Endothelial cell of umbilical vein (primary cell): ENCODE results near the gene TEF. TPM values are rescaled to one million over a fixed set of nuclear protein-coding genes. Genes with fewer than 3 reads are reported as not detected.

Experiments used
- BruUV-seq: library from RNA; stranded (reverse); fragments of 400-500 nt; replicated peaks from 2 replicates; lab custom pipeline; 2021; lab: Mats Ljungman, UMichigan
- CTCF ChIA-PET: fragments of 300-600, 350-600 bp; sonication (Branson Sonifier 250); formaldehyde crosslinking; loops from one replicate; lab custom pipeline; 2021; ENCODE audit warnings: antibody characterized with exemption, inconsistent platforms; lab: Charles Lee
- POLR2A ChIA-PET: fragments of 300-600, 350-600 bp; sonication (Branson Sonifier 250); formaldehyde crosslinking; loops from one replicate; lab custom pipeline; 2021; ENCODE audit warnings: antibody characterized with exemption, inconsistent platforms; lab: Charles Lee
- DNase-seq: peaks from one replicate; pipeline ENCODE4 v3.0.0-alpha.2; 2011; ENCODE audit warnings: low read depth, low spot score
- FAIRE-seq: peaks from 2 replicates; lab custom pipeline; 2011; peaks lifted over from hg19 to GRCh38; lab: Jason Lieb, UNC
- H2AFZ ChIP-seq: 2 replicates; pipeline ENCODE4 v1.6.0; 2012; ENCODE audit warnings: low read depth, low read length, control low read depth, inconsistent platforms
- H3K27ac ChIP-seq: 2 replicates; pipeline ENCODE4 v1.5.1; 2011; ENCODE audit warnings: low read depth, mild to moderate bottlenecking, control low read depth, low read length, moderate library complexity; ENCODE audit not compliant: insufficient read depth
- H3K27me3 ChIP-seq, 2 experiments: 2 replicates each; pipeline versions ENCODE4 v1.6.0 to v1.6.1; 2011; ENCODE audit warnings: low read length in 2 of 2, mixed read lengths in 1 of 2; ENCODE audit not compliant: control insufficient read depth in 2 of 2, insufficient read depth in 2 of 2
- H3K36me3 ChIP-seq, 2 experiments: 2 replicates in 1 of 2; 3 replicates in 1 of 2; pipeline ENCODE4 v1.5.1; 2011; ENCODE audit warnings: low read length in 2 of 2, mild to moderate bottlenecking in 1 of 2, moderate library complexity in 1 of 2; ENCODE audit not compliant: control insufficient read depth in 2 of 2, insufficient read depth in 2 of 2; ENCODE audit errors: extremely low read depth in 1 of 2
- H3K4me1 ChIP-seq: 3 replicates; pipeline ENCODE4 v1.5.1; 2011; ENCODE audit warnings: mild to moderate bottlenecking, low read length; ENCODE audit not compliant: control insufficient read depth, insufficient read depth; ENCODE audit errors: extremely low read depth
- H3K4me2 ChIP-seq: 2 replicates; pipeline ENCODE4 v1.6.1; 2011; ENCODE audit warnings: low read length, control low read depth, mixed read lengths; ENCODE audit not compliant: insufficient read depth
- H3K4me3 ChIP-seq, 3 experiments: fragments of 200-600 bp in 1 of 3; sonication (generic), shearing (Covaris generic) in 1 of 3; replicated peaks in 1 of 3; 2 replicates each; pipeline ENCODE4 v1.5.1; 2011 to 2016; ENCODE audit warnings: control low read depth in 3 of 3, low read length in 3 of 3, mild to moderate bottlenecking in 2 of 3, inconsistent platforms in 1 of 3, low read depth in 1 of 3, moderate library complexity in 1 of 3; ENCODE audit not compliant: insufficient read depth in 1 of 3
- H3K79me2 ChIP-seq: 2 replicates; pipeline ENCODE4 v1.6.0; 2012; ENCODE audit warnings: low read length, inconsistent platforms; ENCODE audit not compliant: control insufficient read depth, insufficient read depth
- H3K9ac ChIP-seq: replicated peaks from 2 replicates; pipeline ENCODE3; 2011; ENCODE audit warnings: low read length, control low read depth; ENCODE audit not compliant: insufficient read depth; ENCODE audit errors: extremely low read depth
- H3K9me1 ChIP-seq: replicated peaks from 3 replicates; pipeline ENCODE4 v1.6.0; 2011; ENCODE audit warnings: mild to moderate bottlenecking, low read length; ENCODE audit not compliant: control insufficient read depth, insufficient read depth; ENCODE audit errors: extremely low read depth
- H3K9me3 ChIP-seq: replicated peaks from 2 replicates; pipeline ENCODE4 v1.5.1; 2012; ENCODE audit warnings: low read length, inconsistent platforms; ENCODE audit not compliant: control insufficient read depth, insufficient read depth
- H4K20me1 ChIP-seq: replicated peaks from 2 replicates; pipeline ENCODE3; 2011; ENCODE audit warnings: mild to moderate bottlenecking, low read length; ENCODE audit not compliant: control insufficient read depth, insufficient read depth; ENCODE audit errors: extremely low read depth
- EZH2 ChIP-seq: IDR thresholded peaks from 2 replicates; pipeline ENCODE4 v1.6.1; 2012; ENCODE audit warnings: borderline replicate concordance, low read depth, mild to moderate bottlenecking, moderate library complexity, low read length, inconsistent platforms; ENCODE audit not compliant: severe bottlenecking
- FOS ChIP-seq: IDR thresholded peaks from 2 replicates; pipeline ENCODE4 v1.6.1; 2011; ENCODE audit warnings: mild to moderate bottlenecking, low read length, moderate library complexity, borderline replicate concordance; ENCODE audit not compliant: insufficient read depth
- POLR2A ChIP-seq: IDR thresholded peaks from 2 replicates; pipeline ENCODE4 v1.6.1; 2012; ENCODE audit warnings: low read depth, mild to moderate bottlenecking, control low read depth, low read length
- POLR2AphosphoS5 ChIP-seq: IDR thresholded peaks from 2 replicates; pipeline ENCODE4 v1.6.1; 2012; ENCODE audit warnings: low read depth, mild to moderate bottlenecking, control low read depth, low read length, moderate library complexity; ENCODE audit not compliant: insufficient read depth
- dilution Hi-C: fragments of 300-500 bp; cut with MboI; formaldehyde crosslinking; loops from one replicate; pipeline ENCODE4 v1.15.0; 2019; ENCODE audit warnings: low sequenced_read_pairs; ENCODE audit not compliant: extremely low pct_ligation_motif_present
- intact Hi-C: fragments of 100-400 bp; cut with micrococcal nuclease; formaldehyde crosslinking; loops from one replicate; pipeline ENCODE4 v1.10.0; 2022
- polyA plus RNA-seq, 4 experiments: library from polyadenylated mRNA; depleted of rRNA in 3 of 4; stranded (reverse) in 3 of 4; unstranded in 1 of 4; fragments of >200 nt; gene quantifications; 2 replicates each; pipeline versions ENCODE4 v1.2.1 to v1.2.3, GENCODE V29; 2011 to 2012; ENCODE audit warnings: missing spikeins in 1 of 4
- total RNA-seq: library from RNA; stranded (reverse); gene quantifications from 2 replicates; pipeline ENCODE4 v1.2.3, GENCODE V29; 2021
- TF ChIP-seq, protein P1 (sequence below), 2 donors: IDR thresholded peaks; 1 replicate in 1 of 2; 2 replicates in 1 of 2; pipeline ENCODE4 v1.5.1; 2011; ENCODE audit warnings: low read length in 2 of 2, mild to moderate bottlenecking in 2 of 2, moderate library complexity in 2 of 2, control low read depth in 1 of 2, inconsistent platforms in 1 of 2, low read depth in 1 of 2; ENCODE audit not compliant: insufficient read depth in 1 of 2; ENCODE audit errors: extremely low read depth in 1 of 2

The TEF gene
- total and polyA plus RNA-seq, 2 donors (not counting 3 experiments of a cell fraction or from before 2014, with no cell fraction given): 2.2 to 4.0 TPM

GRCh38 chr22:41377846-41378245, 3.9 kb upstream of the TEF start:
- Histone ChIP-seq H3K4me3 (no peak overlapping the region), H3K9ac (no peak overlapping the region), H3K27me3 (peaks cover 0 to 5% of the 10 kb centered on the region in 2 experiments), H3K36me3 (no peaks in the 10 kb centered on the region), H3K4me1 (peaks cover 11% of the 10 kb centered on the region), H3K27ac (no peak overlapping the region), H4K20me1 (no peaks in the 10 kb centered on the region), H3K9me3 (no peaks in the 10 kb centered on the region), H3K79me2 (no peaks in the 10 kb centered on the region), H3K9me1 (no peaks in the 10 kb centered on the region), H2AFZ (no peak overlapping the region), H3K4me2 (no peak overlapping the region)
- dilution Hi-C loops: no loop called here
- DNase-seq (no peak), FAIRE-seq (no peak)
- no peak for TF ChIP-seq POLR2A
- TF ChIP-seq, protein P1, sequence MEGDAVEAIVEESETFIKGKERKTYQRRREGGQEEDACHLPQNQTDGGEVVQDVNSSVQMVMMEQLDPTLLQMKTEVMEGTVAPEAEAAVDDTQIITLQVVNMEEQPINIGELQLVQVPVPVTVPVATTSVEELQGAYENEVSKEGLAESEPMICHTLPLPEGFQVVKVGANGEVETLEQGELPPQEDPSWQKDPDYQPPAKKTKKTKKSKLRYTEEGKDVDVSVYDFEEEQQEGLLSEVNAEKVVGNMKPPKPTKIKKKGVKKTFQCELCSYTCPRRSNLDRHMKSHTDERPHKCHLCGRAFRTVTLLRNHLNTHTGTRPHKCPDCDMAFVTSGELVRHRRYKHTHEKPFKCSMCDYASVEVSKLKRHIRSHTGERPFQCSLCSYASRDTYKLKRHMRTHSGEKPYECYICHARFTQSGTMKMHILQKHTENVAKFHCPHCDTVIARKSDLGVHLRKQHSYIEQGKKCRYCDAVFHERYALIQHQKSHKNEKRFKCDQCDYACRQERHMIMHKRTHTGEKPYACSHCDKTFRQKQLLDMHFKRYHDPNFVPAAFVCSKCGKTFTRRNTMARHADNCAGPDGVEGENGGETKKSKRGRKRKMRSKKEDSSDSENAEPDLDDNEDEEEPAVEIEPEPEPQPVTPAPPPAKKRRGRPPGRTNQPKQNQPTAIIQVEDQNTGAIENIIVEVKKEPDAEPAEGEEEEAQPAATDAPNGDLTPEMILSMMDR (IDR thresholded peaks at IDR 0.05; ENCODE audit: extremely low read depth in 1 of 2, insufficient read depth in 1 of 2, low read depth in 1 of 2, low read length in 2 of 2): no peak
- no peak for TF ChIP-seq EZH2
- TF ChIP-seq FOS: no peak
- POLR2A ChIA-PET: no interaction called here
- CTCF ChIA-PET: interaction anchor here (2.3 kb wide), 1 partner anchor 26 kb away, joined by 7 read pairs; no protein-coding TSS in a partner anchor
- no TSS peak for BruUV-seq
- intact Hi-C loops: no loop called here

DNA sequence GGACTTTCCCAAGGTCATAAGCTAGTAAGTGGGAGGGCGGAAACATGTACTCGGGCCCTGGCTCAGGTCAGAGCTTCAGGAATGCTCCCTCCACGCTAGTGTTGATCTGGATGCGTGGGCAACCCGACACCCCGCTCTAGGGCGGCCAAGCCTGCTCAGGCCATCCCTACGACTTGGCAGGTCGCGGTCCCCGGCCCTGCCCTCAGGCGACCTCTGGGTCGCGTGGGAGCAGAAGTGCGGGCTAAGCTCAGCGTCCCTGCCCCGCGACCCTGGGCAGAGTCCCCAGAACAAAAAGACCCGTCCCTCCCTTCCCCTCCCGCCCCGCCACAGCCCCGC, 781 bp upstream of the TEF start:
- ChIA-PET POLR2A (interaction anchor here (0.5 to 2.1 kb wide), 7 partner anchors 14 to 92 kb away, joined by 3 to 25 read pairs (median 4); partner anchors contain the start of genes ACO2, PHF5A and TOB2), CTCF (interaction anchor here (0.7 to 3.3 kb wide), 13 partner anchors 8 to 163 kb away, joined by 3 to 20 read pairs (median 4); partner anchors contain the start of gene POLR3H)
- no TSS peak for BruUV-seq
- peak; percentile 62 for DNase-seq
- H3K9me3 ChIP-seq: no peaks in the 10 kb centered on the region
- H3K27ac ChIP-seq: peak overlapping the region; percentile 64
- dilution Hi-C loops: no loop called here
- H3K79me2 ChIP-seq: no peaks in the 10 kb centered on the region
- FAIRE-seq: no peak
- H3K9ac ChIP-seq: peak overlapping the region; percentile 56
- TF ChIP-seq POLR2AphosphoS5: no peak
- H2AFZ ChIP-seq: peak overlapping the region; percentile 83
- H3K9me1 ChIP-seq: no peaks in the 10 kb centered on the region
- H3K4me2 ChIP-seq: peak overlapping the region; percentile 67
- no peaks in the 10 kb centered on the region for H4K20me1 ChIP-seq
- intact Hi-C loops: loop anchor here (1.0 to 5.0 kb wide), 5 partner anchors 67 to 430 kb away; partner anchors contain the start of genes PHF5A, RANGAP1 and RBX1
- no peaks in the 10 kb centered on the region for H3K36me3 ChIP-seq
- H3K27me3 ChIP-seq: peaks cover 0 to 5% of the 10 kb centered on the region in 2 experiments
- peaks cover 11% of the 10 kb centered on the region for H3K4me1 ChIP-seq
- H3K4me3 ChIP-seq: peak overlapping the region; percentile 11 to 66 (median 38)
